B cell (primary cell): ENCODE measurements around the gene C15orf62.

Experiments
- EZH2 ChIP-seq: IDR thresholded peaks from 2 replicates; pipeline ENCODE4 v1.6.1; 2012; ENCODE audit warnings: borderline replicate concordance, low read depth, mild to moderate bottlenecking, moderate library complexity, low read length; ENCODE audit not compliant: insufficient read depth, poor library complexity, severe bottlenecking
- TF ChIP-seq, protein P1 (sequence below): fragments of 200-600 bp; IDR thresholded peaks from one replicate; pipeline ENCODE4 v1.8.0; 2022; ENCODE audit warnings: antibody characterized with exemption, mild to moderate bottlenecking

GRCh38 chr15:40736575-40736974, 33.2 kb upstream of the C15orf62 start:
- TF ChIP-seq, protein P1, sequence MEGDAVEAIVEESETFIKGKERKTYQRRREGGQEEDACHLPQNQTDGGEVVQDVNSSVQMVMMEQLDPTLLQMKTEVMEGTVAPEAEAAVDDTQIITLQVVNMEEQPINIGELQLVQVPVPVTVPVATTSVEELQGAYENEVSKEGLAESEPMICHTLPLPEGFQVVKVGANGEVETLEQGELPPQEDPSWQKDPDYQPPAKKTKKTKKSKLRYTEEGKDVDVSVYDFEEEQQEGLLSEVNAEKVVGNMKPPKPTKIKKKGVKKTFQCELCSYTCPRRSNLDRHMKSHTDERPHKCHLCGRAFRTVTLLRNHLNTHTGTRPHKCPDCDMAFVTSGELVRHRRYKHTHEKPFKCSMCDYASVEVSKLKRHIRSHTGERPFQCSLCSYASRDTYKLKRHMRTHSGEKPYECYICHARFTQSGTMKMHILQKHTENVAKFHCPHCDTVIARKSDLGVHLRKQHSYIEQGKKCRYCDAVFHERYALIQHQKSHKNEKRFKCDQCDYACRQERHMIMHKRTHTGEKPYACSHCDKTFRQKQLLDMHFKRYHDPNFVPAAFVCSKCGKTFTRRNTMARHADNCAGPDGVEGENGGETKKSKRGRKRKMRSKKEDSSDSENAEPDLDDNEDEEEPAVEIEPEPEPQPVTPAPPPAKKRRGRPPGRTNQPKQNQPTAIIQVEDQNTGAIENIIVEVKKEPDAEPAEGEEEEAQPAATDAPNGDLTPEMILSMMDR: no peak
- TF ChIP-seq EZH2: no peak
